Activated T-helper 17 cell treated with anti-CD3 and anti-CD28 coated beads, Interleukin-2, amount 50 U/mL, for 72 hours (primary cell): ENCODE measurements around the gene SLC26A8. TPM values are rescaled to one million over a fixed set of nuclear protein-coding genes. Genes with fewer than 3 reads are reported as not detected.
"Not testable (repeated sequence)": the region's sequence is repeated elsewhere in the genome, so short reads cannot be mapped to it uniquely, and the experiment has no call there.

Experiments
- ATAC-seq: fragments of 150-1000 bp; cut with Tn5 transposase; replicated peaks from 2 replicates; pipeline ENCODE4 v1.10.0; 2021; ENCODE audit warnings: mild to moderate bottlenecking, moderate library complexity
- H3K27ac Mint-ChIP-seq: one replicate; pipeline ENCODE4 v1.8.0; 2022; ENCODE audit warnings: mixed read lengths
- H3K27me3 Mint-ChIP-seq: one replicate; pipeline ENCODE4 v1.8.0; 2022; ENCODE audit warnings: mixed read lengths
- H3K36me3 Mint-ChIP-seq: one replicate; pipeline ENCODE4 v1.8.0; 2022; ENCODE audit warnings: low read depth, mild to moderate bottlenecking, mixed read lengths
- H3K4me1 Mint-ChIP-seq: one replicate; pipeline ENCODE4 v1.8.0; 2022; ENCODE audit warnings: mixed read lengths
- H3K4me3 Mint-ChIP-seq: one replicate; pipeline ENCODE4 v1.8.0; 2022; ENCODE audit warnings: mild to moderate bottlenecking, mixed read lengths
- H3K9me3 Mint-ChIP-seq: one replicate; pipeline ENCODE4 v1.8.0; 2022; ENCODE audit warnings: mixed read lengths
- total RNA-seq, 2 donors: library from RNA; stranded (reverse); gene quantifications; one replicate each; pipeline ENCODE4 v1.2.3, GENCODE V29; 2022

The SLC26A8 gene
- total RNA-seq, 2 donors from 2014 or later: not detected

DNA sequence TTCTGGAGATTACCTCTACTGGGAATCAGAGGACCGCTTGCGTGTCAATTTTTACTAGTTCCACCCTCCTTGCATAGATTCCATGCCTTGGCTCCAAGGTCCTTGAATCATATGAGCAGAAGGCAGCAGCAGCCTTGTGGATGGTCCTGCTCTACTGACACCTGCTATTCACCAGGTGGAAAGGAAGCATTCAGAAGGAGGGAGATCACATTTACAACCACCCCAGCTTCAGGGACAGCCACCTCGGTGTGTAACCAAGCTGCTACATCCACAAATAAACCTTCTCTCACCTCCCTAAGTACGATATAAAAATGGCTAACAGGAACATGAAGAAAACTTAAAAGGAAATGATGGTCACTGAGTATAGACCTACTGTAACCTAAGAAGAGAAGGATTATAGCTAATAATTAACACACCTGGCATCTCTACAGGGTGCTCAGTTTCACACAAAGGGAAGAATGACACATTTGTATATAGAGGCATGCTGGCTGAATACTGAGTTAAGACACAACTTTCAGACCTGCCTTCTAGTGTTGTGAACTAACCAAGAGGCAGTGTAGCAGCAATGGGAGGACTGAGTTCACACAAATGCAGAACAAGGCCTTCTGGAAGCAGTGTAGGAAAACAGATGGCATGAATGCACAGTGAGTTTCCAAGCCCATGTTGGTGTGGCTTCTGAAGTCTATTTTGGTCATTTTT is 57.2 kb downstream of the SLC26A8 start:
- H3K4me3 Mint-ChIP-seq: no peak overlapping the region
- no peak for ATAC-seq
- H3K36me3 Mint-ChIP-seq: no peaks in the 10 kb centered on the region
- H3K9me3 Mint-ChIP-seq: no peaks in the 10 kb centered on the region
- peaks cover 2% of the 10 kb centered on the region for H3K27me3 Mint-ChIP-seq
- no peak overlapping the region for H3K27ac Mint-ChIP-seq
- H3K4me1 Mint-ChIP-seq: no peaks in the 10 kb centered on the region

DNA sequence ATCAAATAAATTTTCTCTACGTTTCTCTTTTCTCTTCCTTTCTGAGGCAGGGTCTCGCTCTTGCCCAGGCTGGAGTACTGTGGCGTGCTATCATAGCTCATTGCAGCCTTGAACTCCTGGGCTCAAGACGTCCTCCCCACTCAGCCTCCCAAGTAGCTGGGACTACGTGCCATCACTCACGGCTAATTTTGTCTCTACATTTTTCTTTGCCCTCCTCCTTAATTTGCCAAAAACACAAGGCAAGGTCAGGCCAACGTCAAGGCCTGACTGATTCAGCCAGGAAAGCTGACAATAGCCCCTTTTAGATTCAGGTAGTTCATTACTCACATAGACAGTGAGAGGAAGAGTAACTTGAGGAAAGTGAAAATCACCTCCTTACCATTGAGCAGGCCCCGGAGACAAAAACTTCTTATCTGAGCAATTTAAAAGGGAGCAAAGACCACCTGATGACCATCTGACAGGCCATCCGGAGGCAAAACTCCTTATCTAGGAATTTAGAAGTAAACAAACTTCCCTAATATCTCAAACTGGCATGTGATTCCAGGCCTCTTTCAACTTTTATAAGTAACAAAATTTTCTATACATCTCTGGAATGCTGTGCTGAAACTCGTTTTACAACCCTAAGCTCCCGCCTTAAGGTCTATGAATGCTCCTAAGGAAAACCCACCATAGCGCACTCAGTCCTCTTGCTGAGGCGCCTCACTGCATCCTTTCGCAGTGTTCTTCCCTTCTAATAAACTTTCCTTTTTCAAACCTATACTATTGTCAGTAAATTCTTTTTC is 61.5 kb downstream of the SLC26A8 start:
- Mint-ChIP-seq H3K27me3 (peaks cover 22% of the 10 kb centered on the region), H3K4me1 (no peaks in the 10 kb centered on the region), H3K9me3 (no peaks in the 10 kb centered on the region), H3K4me3 (no peak overlapping the region), H3K27ac (no peak overlapping the region), H3K36me3 (no peaks in the 10 kb centered on the region)
- no peak for ATAC-seq

DNA sequence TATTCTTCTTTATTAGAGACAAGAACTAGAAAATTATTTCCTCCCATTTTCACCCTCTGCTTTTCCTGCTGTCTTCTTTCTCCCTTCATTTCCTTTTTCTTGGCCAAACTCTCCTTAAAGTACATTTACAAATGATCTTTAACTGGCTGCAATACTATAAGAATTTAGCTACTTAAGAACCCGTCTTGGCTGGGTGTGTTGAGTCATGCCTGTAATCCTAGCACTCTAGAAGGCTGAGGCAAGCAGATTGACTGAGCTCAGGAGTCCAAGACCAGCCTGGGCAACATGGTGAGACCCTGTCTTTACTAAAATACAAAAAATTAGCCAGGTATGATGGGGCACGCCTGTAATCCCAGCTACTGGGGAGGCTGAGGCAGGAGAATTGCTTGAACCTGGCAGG is 64.3 kb downstream of the SLC26A8 start:
- Mint-ChIP-seq H3K4me3 (no peak overlapping the region), H3K27me3 (peaks cover 25% of the 10 kb centered on the region), H3K9me3 (no peaks in the 10 kb centered on the region), H3K4me1 (no peaks in the 10 kb centered on the region), H3K36me3 (no peaks in the 10 kb centered on the region), H3K27ac (no peak overlapping the region)
- ATAC-seq: no peak

DNA sequence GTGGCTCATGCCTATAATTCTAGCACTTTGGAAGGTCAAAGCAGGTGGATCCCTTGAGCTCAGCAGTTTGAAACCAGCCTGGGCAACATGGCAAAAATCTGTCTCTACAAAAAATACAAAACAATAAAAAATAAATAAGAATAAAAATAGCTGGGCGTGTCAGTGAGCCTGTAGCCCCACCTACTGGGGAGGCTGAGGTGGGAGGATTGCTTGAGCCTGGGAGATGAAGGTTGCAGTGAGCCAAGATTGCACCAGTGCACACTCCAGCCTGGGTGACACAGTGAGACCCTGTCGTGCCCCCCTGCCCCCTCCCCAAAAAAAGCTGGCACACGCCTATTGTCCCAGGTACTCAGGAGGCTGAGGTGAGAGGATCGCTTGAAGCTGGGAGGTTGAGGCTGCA is 68.5 kb downstream of the SLC26A8 start:
- Mint-ChIP-seq H3K36me3 (no peaks in the 10 kb centered on the region), H3K9me3 (no peaks in the 10 kb centered on the region), H3K27me3 (peaks cover 16% of the 10 kb centered on the region), H3K4me1 (peaks cover 4% of the 10 kb centered on the region), H3K4me3 (no peak overlapping the region), H3K27ac (no peak overlapping the region)
- ATAC-seq: no peak

DNA sequence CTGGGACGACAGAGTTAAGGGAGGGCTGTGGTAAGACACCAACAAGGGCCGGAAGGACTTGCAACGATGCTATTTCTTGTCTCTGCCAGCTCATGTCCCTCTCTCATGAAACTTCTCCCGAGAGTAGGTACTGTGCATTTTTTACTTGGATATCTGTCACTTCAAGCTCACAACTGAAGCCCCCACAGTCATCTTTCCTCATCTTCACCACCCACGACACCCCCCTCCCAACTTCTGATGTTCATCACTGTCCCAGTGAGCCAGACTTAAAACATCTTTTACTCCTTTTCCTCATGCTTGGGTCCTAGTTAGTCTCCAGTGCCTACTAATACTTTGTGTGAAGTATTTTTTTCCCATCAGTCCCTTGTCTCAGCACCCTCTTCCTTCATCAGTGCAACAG is 68.9 kb downstream of the SLC26A8 start:
- Mint-ChIP-seq H3K4me1 (peaks cover 4% of the 10 kb centered on the region), H3K27me3 (peaks cover 16% of the 10 kb centered on the region), H3K4me3 (no peak overlapping the region), H3K9me3 (no peaks in the 10 kb centered on the region), H3K27ac (no peak overlapping the region), H3K36me3 (no peaks in the 10 kb centered on the region)
- ATAC-seq: no peak

DNA sequence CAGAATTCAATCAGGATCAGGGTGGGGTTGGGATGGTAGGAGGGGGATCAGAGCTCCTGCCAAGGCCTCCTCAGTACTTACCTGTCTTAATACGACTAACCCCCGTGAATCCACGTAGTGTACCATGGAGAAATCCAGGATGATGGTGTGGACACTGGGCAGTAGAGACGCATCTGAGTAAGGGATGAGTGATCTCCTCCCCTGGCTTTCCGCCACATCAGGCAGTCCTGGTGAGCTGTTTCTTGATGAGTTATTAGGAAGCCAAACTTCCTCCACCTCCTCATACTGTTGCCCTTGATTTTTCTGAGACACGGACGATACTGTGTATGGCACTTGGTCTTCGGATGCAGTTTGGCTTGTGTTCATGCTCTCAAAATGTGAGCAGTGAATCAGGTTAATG is 69.4 kb downstream of the SLC26A8 start:
- Mint-ChIP-seq H3K4me1 (peaks cover 4% of the 10 kb centered on the region), H3K27ac (no peak overlapping the region), H3K9me3 (no peaks in the 10 kb centered on the region), H3K4me3 (no peak overlapping the region), H3K27me3 (peaks cover 14% of the 10 kb centered on the region), H3K36me3 (no peaks in the 10 kb centered on the region)
- no peak for ATAC-seq

DNA sequence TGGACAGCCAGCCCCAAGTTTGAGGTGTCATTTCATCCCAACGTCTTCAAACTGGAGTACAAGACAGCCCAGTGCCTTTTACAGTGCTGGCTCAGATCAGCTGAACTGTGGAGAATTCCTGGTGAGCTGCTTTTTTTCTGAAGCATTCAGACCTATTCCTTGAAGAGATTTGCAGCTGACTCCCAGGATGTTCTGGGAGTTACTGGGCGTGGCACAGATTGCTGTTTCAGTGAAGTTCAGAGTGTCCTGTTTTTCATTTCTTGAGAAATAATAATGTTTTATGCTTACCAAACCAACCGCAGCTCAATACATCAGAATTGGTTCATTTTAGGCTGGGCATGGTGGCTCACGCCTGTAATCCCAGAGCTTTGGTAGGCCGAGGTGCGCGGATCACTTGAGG is 70.1 kb downstream of the SLC26A8 start:
- peaks cover 10% of the 10 kb centered on the region for H3K27me3 Mint-ChIP-seq
- no peak overlapping the region for H3K27ac Mint-ChIP-seq
- H3K4me3 Mint-ChIP-seq: no peak overlapping the region
- H3K36me3 Mint-ChIP-seq: no peaks in the 10 kb centered on the region
- ATAC-seq: no peak
- H3K4me1 Mint-ChIP-seq: peaks cover 4% of the 10 kb centered on the region
- H3K9me3 Mint-ChIP-seq: no peaks in the 10 kb centered on the region

DNA sequence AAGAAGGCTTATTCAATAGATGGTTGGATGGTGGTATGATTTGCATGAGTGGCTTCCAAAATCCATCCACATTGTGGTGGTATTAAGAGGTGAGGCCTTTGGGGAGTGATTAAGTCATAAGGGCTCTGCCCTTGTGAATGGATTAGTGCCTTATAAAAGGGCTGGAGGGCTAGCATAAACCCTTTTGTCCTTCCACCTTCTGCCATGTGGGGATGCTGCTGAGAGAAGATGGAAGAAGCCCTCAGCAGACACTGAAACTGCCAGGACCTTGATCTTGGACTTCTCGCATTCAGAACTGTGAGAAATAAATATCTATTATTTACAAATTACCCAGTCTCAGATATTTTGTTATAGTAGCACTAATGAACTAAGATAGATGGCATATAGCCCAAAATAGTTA is 75.7 kb downstream of the SLC26A8 start:
- no peak for ATAC-seq
- no peak overlapping the region for H3K27ac Mint-ChIP-seq
- no peaks in the 10 kb centered on the region for H3K27me3 Mint-ChIP-seq
- H3K9me3 Mint-ChIP-seq: no peaks in the 10 kb centered on the region
- no peak overlapping the region for H3K4me3 Mint-ChIP-seq
- H3K4me1 Mint-ChIP-seq: peaks cover 4% of the 10 kb centered on the region
- no peaks in the 10 kb centered on the region for H3K36me3 Mint-ChIP-seq

DNA sequence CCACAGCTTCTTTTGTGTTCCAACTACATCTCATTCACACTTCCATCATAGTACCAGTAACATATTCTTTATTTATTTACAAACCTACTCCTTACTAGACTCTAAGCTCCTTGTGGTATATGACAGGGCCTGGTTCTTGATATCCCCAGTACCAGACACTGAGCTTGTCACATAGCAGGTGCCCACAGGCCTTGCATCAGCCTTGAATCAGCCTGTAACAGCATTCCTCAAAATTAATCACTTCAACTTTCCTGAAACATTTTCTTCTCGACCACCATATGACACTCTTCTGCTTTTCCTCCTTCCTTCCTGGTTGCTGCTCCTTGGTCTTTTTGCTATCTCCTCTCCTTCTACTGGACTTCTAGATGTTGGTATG is 78.8 kb downstream of the SLC26A8 start:
- no peak for ATAC-seq
- Mint-ChIP-seq H3K9me3 (no peaks in the 10 kb centered on the region), H3K27me3 (no peaks in the 10 kb centered on the region)

DNA sequence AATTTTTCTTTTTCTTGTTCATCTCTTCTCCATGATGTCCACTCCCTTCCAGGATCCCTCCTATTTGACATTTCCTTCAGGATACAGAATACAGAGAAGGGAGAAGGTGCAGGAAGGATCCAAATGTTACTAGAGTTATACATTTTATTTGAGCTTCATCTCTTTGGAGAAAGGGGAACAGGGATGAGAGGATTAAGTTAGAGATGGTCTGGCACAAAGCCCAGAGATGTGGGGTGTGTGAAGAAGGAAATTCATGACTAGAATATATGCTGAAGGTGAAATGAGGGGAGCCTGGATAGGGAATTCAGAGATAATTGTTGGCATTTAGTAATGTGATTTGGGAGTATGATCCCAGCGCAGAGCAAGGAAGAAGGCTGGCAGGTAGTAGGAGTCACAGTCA is 81.1 kb downstream of the SLC26A8 start:
- no peaks in the 10 kb centered on the region for H3K27me3 Mint-ChIP-seq
- no peak for ATAC-seq
- H3K36me3 Mint-ChIP-seq: no peaks in the 10 kb centered on the region
- no peaks in the 10 kb centered on the region for H3K9me3 Mint-ChIP-seq
- H3K27ac Mint-ChIP-seq: no peak overlapping the region
- no peaks in the 10 kb centered on the region for H3K4me1 Mint-ChIP-seq
- H3K4me3 Mint-ChIP-seq: no peak overlapping the region

More for the DNA sequence above, 78.8 kb downstream of the SLC26A8 start:
- Mint-ChIP-seq H3K4me1 (no peaks in the 10 kb centered on the region), H3K27ac (no peak overlapping the region), H3K36me3 (no peaks in the 10 kb centered on the region), H3K4me3 (no peak overlapping the region)

DNA sequence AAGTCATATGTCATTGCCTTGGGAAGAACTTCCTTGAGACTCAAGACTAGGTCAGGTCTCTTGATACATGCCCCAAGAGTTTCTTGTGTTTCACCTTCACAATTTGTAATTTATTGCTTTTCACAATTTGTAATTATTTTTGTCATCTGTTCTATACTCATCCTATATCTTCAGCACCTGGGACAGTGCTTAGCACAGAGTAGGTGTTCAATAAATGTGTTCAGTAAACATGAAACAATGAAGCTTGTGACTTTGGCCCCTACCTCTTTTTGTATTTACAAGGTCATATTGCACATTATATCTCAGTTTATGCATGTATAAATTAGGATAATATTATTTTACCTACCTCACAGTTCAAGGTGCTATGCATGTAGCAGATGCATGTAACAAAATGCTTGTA is 82.1 kb downstream of the SLC26A8 start:
- ATAC-seq: no peak

DNA sequence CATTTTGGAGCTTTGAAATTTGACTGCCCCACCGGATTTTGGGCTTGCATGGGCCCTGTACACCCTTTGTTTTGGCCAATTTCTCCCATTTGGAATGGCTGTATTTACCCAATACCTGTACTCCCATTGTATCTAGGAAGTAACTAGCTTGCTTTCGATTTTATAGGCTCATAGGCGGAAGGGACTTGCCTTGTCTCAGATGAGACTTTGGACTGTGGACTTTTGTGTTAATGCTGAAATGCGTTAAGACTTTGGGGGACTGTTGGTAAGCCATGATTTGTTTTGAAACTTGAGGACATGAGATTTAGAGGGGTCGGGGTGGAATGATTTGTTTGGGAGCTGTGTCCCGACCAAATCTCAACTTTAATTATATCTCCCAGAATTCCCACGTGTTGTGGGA is 83.3 kb downstream of the SLC26A8 start:
- not testable (repeated sequence) for H3K4me3 Mint-ChIP-seq, H3K36me3 Mint-ChIP-seq, ATAC-seq, H3K4me1 Mint-ChIP-seq, H3K27ac Mint-ChIP-seq, H3K27me3 Mint-ChIP-seq, H3K9me3 Mint-ChIP-seq

More for the DNA sequence above, 82.1 kb downstream of the SLC26A8 start:
- Mint-ChIP-seq H3K4me1 (no peaks in the 10 kb centered on the region), H3K27ac (no peak overlapping the region), H3K27me3 (no peaks in the 10 kb centered on the region), H3K9me3 (no peaks in the 10 kb centered on the region), H3K36me3 (no peaks in the 10 kb centered on the region), H3K4me3 (no peak overlapping the region)

DNA sequence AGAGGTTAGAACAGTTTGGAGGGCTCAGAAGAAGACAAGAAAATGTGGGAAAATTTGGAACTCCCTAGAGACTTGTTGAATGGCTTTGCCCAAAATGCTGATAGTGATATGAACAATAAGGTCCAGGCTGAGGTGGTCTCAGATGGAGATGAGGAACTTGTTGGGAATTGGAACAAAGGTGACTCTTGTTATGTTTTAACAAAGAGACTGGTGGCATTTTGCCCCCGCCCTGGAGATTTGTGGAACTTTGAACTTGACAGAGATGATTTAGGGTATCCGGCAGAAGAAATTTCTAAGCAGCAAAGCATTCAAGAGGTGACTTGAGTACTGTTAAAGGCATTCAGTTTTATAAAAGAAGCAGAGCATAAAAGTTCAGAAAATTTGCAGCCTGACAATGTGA is 84.4 kb downstream of the SLC26A8 start:
- H3K4me3 Mint-ChIP-seq, H3K36me3 Mint-ChIP-seq, H3K4me1 Mint-ChIP-seq, H3K27ac Mint-ChIP-seq, H3K9me3 Mint-ChIP-seq, H3K27me3 Mint-ChIP-seq, ATAC-seq: not testable (repeated sequence)

DNA sequence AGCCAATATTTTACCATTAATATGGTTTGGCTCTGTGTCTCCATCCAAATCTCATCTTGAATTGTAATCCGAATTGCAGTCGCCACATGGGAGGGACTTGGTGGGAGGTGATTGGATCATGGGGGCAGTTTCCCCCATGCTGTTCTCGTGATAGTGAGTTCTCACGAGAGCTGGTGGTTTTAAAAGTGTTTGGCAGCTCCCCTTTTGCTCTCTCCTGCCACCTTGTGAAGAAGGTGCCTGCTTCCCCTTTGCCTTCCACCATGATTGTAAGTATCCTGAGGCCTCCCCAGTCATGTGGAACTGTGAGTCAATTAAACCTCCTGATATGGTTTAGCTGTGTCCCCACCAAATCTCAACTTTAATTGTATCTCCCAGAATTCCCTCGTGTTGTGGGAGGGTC is 85.2 kb downstream of the SLC26A8 start:
- ATAC-seq, H3K27me3 Mint-ChIP-seq, H3K9me3 Mint-ChIP-seq, H3K27ac Mint-ChIP-seq, H3K4me1 Mint-ChIP-seq, H3K36me3 Mint-ChIP-seq, H3K4me3 Mint-ChIP-seq: not testable (repeated sequence)

DNA sequence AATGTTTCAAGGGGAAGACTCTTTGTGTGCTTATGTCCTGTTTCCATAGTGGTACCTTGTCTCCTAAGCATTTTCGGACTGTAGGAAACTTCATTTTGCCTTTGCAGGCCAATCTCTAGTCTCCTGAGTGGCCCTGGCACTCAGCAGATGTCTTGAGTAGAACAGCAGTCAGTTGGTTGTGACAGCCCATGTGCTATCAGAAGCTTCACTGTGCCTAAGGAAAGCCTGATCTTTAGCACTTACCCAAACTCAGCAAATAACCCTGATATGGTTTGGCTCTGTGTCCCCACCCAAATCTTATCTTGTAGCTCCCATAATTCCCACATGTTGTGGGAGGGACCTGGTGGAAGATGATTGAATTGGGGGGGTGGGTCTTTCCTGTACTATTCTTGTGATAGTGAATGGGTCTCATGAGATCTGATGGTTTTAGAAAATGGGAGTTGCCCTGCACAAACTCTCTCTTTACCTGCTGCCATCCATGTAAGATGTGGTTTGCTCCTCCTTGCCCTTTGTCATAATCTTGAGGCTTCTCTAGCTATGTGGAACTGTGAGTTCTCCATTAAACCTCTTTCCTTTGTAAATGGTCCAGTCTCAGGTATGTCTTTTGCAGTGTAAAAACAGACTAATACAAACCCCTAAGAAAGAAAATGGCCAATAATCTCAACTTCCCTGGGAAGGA is 87.6 kb downstream of the SLC26A8 start:
- Mint-ChIP-seq H3K36me3 (no peaks in the 10 kb centered on the region), H3K4me3 (no peak overlapping the region), H3K27ac (no peak overlapping the region), H3K4me1 (no peaks in the 10 kb centered on the region), H3K27me3 (peaks cover 3% of the 10 kb centered on the region), H3K9me3 (no peaks in the 10 kb centered on the region)
- ATAC-seq: no peak
